Hindlimb muscle (tissue), 1 donor: Measurements from ENCODE around the gene AP1S3. TPM values are rescaled to one million over a fixed set of nuclear protein-coding genes. Genes with fewer than 3 reads are reported as not detected.

Source experiments
- DNase-seq: peaks from one replicate; pipeline ENCODE4 v3.0.0-alpha.2; 2013
- polyA plus RNA-seq: library from polyadenylated mRNA; unstranded; fragments of 120-200 nt; gene quantifications from one replicate; pipeline ENCODE4 v1.2.1, GENCODE V29; 2013; ENCODE audit not compliant: insufficient read length

AP1S3 gene
- polyA plus RNA-seq, 1 donor, result 0.86 TPM

DNA sequence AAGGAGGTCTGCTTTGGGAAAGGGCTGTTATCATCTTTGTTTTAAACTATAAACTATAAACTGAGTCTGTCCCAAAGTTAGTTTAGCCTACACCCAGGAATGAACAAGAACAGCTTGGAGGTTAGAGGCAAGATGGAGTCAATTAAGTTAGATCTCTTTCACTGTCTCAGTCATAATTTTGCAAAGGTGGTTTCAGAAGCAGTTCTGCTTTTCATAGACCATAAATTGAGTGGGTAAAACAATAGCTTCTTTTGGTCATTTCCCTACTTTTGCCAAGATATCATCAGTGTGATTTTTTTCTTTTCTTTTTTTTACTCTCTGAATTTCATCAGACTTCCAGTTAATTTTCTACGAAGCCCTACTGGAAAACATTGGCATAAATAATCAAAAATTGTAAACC lies 117.0 kb downstream of the AP1S3 start:
- DNase-seq, result no peak

DNA sequence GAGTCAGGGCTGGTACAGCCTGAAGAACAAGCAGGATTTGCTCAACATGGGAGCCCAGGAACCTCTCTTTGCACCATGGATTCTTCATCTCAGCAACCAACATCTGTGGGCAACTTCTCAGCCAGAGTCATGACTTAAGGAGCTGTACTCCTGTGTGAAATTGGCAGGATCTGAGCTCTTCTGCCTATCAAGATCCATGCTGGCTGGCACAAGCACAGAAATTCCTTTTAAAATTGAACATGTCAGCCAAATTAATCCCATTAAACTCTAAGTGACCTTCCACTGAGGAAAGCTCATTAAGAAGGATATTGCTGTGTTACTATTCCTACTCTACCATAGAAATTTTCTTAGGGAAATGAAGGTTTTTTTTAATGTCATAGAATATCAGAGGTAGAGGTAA lies 124.7 kb downstream of the AP1S3 start:
- no peak for DNase-seq

DNA sequence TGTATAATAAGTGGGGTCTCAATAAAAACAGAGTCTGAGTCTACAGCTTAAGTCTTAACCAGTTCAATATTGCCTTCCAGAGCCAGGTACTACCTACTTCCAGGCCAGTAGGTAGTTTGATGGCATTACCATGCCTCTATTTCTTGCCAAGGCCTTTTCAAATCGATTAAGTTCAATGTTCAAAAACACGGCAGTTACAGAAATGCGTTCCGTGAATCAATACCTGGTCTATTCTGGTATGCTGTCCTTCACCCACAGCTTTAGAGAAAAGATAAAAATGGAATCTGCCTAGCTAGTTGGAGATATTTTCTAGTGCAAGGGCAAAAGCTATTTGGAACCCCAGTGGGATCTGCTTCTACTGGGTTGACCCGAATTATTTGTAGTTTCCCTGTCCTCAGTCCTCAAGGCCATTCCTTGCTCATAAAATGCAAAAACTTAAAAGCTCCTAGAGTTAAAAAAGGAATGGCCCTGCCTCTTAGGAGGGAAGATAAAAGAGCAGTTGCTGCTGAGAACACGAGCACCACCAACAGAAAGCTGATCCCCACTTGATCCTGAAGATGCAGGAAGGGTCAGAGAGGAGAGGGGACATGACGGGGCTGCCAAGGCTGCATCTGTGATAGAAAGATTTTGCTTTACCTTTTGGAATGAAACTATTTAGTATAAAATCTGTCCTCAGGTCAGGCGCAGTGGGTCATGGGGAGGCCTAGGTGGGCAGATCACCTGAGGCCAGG lies 125.6 kb downstream of the AP1S3 start:
- no peak for DNase-seq

Other genes starting within 250 kb of the AP1S3 start
- gene SCG2, start 235.2 kb downstream of the AP1S3 start, polyA plus RNA-seq, result not detected
- 29.6 TPM for gene WDFY1, start 107.8 kb upstream of the AP1S3 start, polyA plus RNA-seq
- 24.3 TPM for gene MRPL44, start 119.9 kb upstream of the AP1S3 start, polyA plus RNA-seq
- gene SERPINE2, start 201.7 kb upstream of the AP1S3 start, polyA plus RNA-seq, result 88.6 TPM